Muscle of leg (tissue), 16 donors: Measurements from ENCODE around the gene PATE2. TPM values are rescaled to one million over a fixed set of nuclear protein-coding genes. Genes with fewer than 3 reads are reported as not detected.

Experiments
- DNase-seq: peaks from one replicate; pipeline ENCODE4 v3.0.0; 2013
- H3K27ac ChIP-seq: one replicate; pipeline ENCODE4 v1.5.1; 2013; ENCODE audit warnings: mild to moderate bottlenecking, low read length, control low read depth
- H3K27me3 ChIP-seq: one replicate; pipeline ENCODE4 v1.6.1; 2013; ENCODE audit warnings: low read length; ENCODE audit not compliant: control insufficient read depth, insufficient read depth
- H3K36me3 ChIP-seq: one replicate; pipeline ENCODE4 v1.6.1; 2013; ENCODE audit warnings: low read length; ENCODE audit not compliant: control insufficient read depth, insufficient read depth
- H3K4me1 ChIP-seq: one replicate; pipeline ENCODE4 v1.6.1; 2013; ENCODE audit warnings: low read length; ENCODE audit not compliant: control insufficient read depth, insufficient read depth
- H3K4me3 ChIP-seq: one replicate; pipeline ENCODE4 v1.5.1; 2013; ENCODE audit warnings: low read length, control low read depth
- H3K9me3 ChIP-seq: replicated peaks from 2 replicates; pipeline ENCODE4 v1.6.1; 2013; ENCODE audit warnings: low read depth, low read length; ENCODE audit not compliant: control insufficient read depth
- WGBS: methylation state at CpG from one replicate; pipeline ENCODE4 v1.1.5; 2013; ENCODE audit warnings: missing lambda C conversion rate; ENCODE audit not compliant: insufficient coverage; 5-methylcytosine and 5-hydroxymethylcytosine counted together
- long read RNA-seq, 11 donors: transcript quantifications; one replicate each; lab custom pipeline, GENCODE V29; 2026
- polyA plus RNA-seq, 8 donors: library from polyadenylated mRNA; unstranded; fragments of 120-200 nt; gene quantifications; one replicate each; pipeline versions ENCODE4 v1.2.1 to v1.2.3, GENCODE V29; 2013; ENCODE audit warnings: inconsistent platforms in 1 of 8, low replicate concordance in 1 of 8; ENCODE audit not compliant: insufficient read length in 8 of 8, insufficient read depth in 1 of 8
- total RNA-seq: library from RNA; stranded (reverse); fragments of 120-200 nt; gene quantifications from one replicate; pipeline ENCODE4 v1.2.4, GENCODE V29; 2013

The PATE2 gene
- 0.13 TPM for total RNA-seq
- polyA plus RNA-seq: under 1 TPM in 2 of 8 donors, not detected in 6; 0.07 to 0.17 TPM
- long read RNA-seq, donor 1: 0 reads
- long read RNA-seq, donor 2: 0 reads
- long read RNA-seq, donor 3: 0 reads
- long read RNA-seq, donor 4: 0 reads
- long read RNA-seq, donor 5, partial matches to known transcripts: 0 of 13 reads
- long read RNA-seq, donor 5, other reads (novel, unspliced or antisense): 13 of 13 reads
- long read RNA-seq, donor 6: 0 reads
- long read RNA-seq, donor 7: 0 reads
- long read RNA-seq, donor 8: 0 reads
- long read RNA-seq, donor 9: 0 reads
- long read RNA-seq, donor 10: 0 reads
- long read RNA-seq, donor 11: 0 reads

DNA sequence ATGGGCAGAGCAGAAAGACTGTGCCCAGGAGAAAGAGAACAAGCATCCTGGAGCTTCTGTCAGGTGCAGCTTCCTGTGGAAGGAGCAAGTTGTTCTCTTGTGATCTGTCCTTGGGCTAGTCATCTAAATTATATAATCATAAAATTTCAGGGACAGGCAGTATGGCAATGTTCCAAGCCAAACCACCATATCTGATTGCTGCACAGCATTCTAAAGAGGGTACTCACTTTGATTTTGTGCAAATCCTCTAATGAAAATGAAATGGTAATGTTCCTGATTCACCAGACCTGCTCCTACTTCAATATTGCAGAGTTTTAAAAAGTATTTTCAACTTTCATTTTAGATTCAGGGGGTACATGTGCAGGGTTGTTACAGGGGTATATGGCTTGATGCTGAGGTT is at the start of gene PATE2:
Gene PATE2 (minus strand): TSS at position 101 of the 400 bp plus-strand sequence. CDS start 55 bp downstream, at position 46.
- Histone ChIP-seq H3K4me3 (no peak within 1 kb of the TSS), H3K4me1 (no peaks in the 10 kb centered on the region), H3K27me3 (no peaks in the 10 kb centered on the region), H3K36me3 (no peaks in the 10 kb centered on the region), H3K27ac (no peak within 1 kb of the TSS), H3K9me3 (no peaks in the 10 kb centered on the region)
- no peak for DNase-seq

DNA sequence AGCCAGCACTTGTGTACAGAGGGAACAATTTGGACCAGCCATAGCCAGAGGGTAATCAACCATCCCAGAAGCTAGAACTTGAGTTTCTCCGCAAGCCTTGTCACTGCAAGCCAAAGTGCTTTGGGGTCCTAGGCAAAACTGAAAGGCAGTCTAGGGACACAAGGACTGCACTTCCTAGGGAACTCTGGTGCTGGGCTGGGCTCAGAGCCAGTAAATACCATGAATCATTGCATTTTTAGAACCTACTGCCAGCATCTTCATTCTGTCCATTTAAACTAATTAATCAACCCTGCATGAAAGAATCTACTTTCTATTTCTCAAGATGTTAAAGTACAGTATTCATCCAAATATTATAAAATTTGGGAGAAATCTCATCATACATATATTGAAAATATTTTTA is 29.3 kb upstream of the PATE2 start:
- Histone ChIP-seq H3K4me1 (no peaks in the 10 kb centered on the region), H3K27me3 (no peaks in the 10 kb centered on the region), H3K27ac (no peak overlapping the region), H3K4me3 (no peak overlapping the region), H3K36me3 (no peaks in the 10 kb centered on the region), H3K9me3 (peaks cover 7% of the 10 kb centered on the region)
- WGBS: 100% methylated on average over 1 of the region's 1 CpG
- DNase-seq: no peak

DNA sequence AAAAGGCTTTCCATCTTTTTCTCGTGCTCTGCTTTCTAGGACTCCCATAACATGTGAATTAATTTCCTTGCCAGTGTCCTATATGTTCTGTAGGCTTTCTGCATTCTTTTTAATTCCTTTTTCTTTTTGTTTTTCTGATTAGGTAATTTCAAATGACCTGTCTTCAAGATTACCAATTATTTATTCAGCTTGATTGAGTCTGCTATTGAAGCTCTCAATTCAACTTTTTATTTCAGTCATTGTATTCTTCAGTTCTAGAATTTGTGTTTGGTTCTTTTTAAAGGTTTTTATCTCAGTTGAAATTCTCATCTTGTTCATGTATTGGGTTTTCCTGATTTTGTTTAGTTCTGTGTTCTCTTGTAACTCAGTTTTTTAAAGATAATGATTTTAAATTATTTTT is 23.8 kb upstream of the PATE2 start:
- no peak overlapping the region for H3K4me3 ChIP-seq
- peaks cover 14% of the 10 kb centered on the region for H3K9me3 ChIP-seq

DNA sequence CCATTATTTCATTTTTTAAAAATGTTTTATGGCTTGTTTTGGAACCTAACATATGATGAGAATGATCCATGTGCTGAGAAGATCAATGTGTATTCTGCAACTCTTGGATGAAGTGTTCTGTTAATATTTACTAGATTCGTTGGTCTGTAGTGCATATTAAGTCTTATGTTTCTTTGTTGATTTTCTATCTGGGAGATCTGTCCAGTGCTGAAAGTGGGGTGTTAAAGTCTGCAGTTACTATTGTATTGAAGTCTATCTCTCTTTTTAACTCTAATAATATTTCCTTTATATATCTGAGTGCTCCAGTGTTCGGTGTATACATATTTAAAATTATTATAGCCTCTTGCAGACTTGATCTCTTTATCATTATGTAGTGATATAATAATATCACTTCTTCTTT is 21.2 kb upstream of the PATE2 start:
- Histone ChIP-seq H3K4me3 (no peak overlapping the region), H3K27me3 (no peaks in the 10 kb centered on the region), H3K4me1 (no peaks in the 10 kb centered on the region), H3K27ac (no peak overlapping the region), H3K9me3 (peaks cover 15% of the 10 kb centered on the region), H3K36me3 (no peaks in the 10 kb centered on the region)
- no CpG with 5 or more reads among the region's 2 CpGs for WGBS
- no peak for DNase-seq

More for the DNA sequence above, 23.8 kb upstream of the PATE2 start:
- WGBS: no CpG with 5 or more reads among the region's 1 CpG
- Histone ChIP-seq H3K27ac (no peak overlapping the region), H3K27me3 (no peaks in the 10 kb centered on the region), H3K36me3 (no peaks in the 10 kb centered on the region), H3K4me1 (no peaks in the 10 kb centered on the region)
- DNase-seq: no peak

DNA sequence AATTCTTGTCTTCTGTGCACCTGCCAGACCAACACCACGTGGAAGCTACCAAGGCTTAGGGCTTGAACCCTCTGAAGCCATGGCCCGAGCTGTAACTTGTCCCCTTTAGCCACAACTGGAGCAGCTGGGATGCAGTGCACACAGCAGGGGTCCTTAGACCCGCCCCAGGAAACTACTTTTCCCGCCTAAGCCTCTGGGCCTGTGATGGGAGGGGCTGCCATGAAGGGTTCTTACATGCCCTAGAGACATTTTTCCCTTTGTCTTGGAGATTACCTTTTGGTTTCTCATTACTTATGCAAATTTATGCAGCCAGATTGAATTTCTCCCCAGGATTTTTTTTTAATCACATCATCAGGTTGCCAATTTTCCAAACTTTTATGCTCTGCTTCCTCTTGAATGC is 19.0 kb upstream of the PATE2 start:
- Histone ChIP-seq H3K4me1 (no peaks in the 10 kb centered on the region), H3K27me3 (no peaks in the 10 kb centered on the region), H3K4me3 (no peak overlapping the region), H3K9me3 (peaks cover 9% of the 10 kb centered on the region), H3K36me3 (no peaks in the 10 kb centered on the region), H3K27ac (no peak overlapping the region)
- WGBS: 34% methylated on average over 3 of the region's 4 CpGs
- no peak for DNase-seq

DNA sequence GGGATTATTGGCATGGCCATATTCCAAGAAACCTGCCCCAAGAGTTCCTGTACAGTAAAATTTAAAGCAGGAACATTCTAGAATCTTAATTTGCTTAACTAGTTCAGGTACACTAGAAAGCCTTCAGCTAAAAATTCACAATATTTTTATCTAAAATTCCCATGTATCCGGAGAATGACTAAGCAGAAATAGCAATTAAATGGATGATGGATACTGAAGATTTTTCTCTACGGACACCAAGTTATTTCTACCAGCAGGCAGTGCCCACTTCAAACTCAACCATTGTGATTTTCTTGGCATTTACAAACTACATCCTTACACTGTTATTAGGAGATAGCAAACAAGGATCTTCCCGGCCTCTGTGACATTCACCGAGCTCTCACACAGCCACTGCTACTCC is 12.2 kb upstream of the PATE2 start:
- Histone ChIP-seq H3K4me3 (no peak overlapping the region), H3K36me3 (no peaks in the 10 kb centered on the region), H3K4me1 (no peaks in the 10 kb centered on the region), H3K9me3 (peaks cover 4% of the 10 kb centered on the region), H3K27ac (no peak overlapping the region), H3K27me3 (no peaks in the 10 kb centered on the region)
- 100% methylated on average over 2 of the region's 4 CpGs for WGBS
- DNase-seq: no peak

DNA sequence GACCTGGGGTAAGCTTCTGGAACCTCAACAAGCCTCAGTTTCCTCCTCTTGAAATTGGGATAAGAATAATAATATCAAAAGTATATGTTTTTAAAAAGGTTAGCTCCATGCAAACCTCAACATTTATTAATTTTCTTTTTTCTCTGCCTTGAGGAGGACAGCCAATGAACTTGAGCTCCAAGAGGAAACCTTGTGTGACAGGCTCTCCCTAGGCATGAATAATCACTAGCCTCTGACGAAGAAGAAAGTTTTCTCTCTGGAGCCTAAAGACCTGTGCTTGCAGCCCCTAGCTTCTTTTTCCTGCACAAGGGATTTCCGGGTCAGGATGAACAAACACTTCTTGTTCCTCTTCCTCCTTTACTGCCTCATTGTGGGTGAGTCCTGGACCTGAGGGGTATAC is 9.2 kb upstream of the PATE2 start, which contains the start of gene PATE3:
Gene PATE3 (plus strand): TSS at position 301 of the 400 bp plus-strand sequence. CDS start 25 bp downstream, at position 326.
- WGBS: 50% methylated on average over 1 of the region's 2 CpGs
- no peak for DNase-seq
- no peaks in the 10 kb centered on the region for H3K9me3 ChIP-seq
- H3K4me1 ChIP-seq: no peaks in the 10 kb centered on the region
- H3K27ac ChIP-seq: no peak within 1 kb of the TSS
- no peaks in the 10 kb centered on the region for H3K27me3 ChIP-seq
- no peak within 1 kb of the TSS for H3K4me3 ChIP-seq
- H3K36me3 ChIP-seq: no peaks in the 10 kb centered on the region

DNA sequence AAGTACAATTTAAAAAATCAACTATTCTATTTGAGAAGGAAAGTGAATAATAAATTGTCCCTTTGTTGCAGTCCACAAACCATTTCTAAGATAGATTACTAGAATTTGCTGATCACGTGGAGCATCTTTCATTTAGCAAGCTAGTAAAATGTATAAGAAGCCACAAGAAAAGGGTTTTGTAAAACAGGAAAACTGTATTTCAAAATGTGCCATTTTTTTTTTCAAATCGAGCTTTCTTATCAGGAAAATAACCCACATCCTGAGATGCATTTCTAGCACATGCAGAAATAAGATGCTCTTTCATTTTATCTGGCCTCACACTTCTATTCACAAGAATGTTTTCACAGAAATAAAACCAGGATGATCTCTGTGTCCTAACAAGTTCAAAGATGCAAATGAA is 6.0 kb upstream of the PATE2 start:
- no peak for DNase-seq
- H3K27ac ChIP-seq: no peak overlapping the region
- H3K4me1 ChIP-seq: no peaks in the 10 kb centered on the region
- H3K9me3 ChIP-seq: no peaks in the 10 kb centered on the region
- WGBS: 60% methylated on average over 1 of the region's 2 CpGs
- H3K36me3 ChIP-seq: no peaks in the 10 kb centered on the region
- no peak overlapping the region for H3K4me3 ChIP-seq
- H3K27me3 ChIP-seq: no peaks in the 10 kb centered on the region

DNA sequence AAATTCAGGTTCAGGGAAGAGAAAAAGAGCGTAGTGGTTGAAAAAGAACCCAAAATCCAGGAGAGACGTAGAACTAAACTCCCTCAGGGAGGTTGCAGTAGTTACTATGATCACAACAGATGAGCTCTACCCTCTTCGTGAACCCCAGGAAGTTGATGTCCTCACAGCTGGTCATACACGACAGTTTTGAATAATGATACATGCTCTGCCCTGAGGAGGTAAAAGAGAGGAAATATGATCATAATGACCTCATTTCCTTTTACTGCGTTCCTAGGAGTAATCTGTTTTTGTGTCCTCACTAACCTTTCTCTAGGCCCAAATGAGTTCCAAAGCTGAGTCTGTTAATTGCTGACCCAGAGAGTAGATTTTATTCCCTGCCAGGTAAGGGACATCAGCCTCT is 1.3 kb downstream of the PATE2 start:
- H3K27me3 ChIP-seq: no peaks in the 10 kb centered on the region
- no peaks in the 10 kb centered on the region for H3K36me3 ChIP-seq
- no peak overlapping the region for H3K4me3 ChIP-seq
- H3K27ac ChIP-seq: no peak overlapping the region
- no CpG with 5 or more reads among the region's 5 CpGs for WGBS
- DNase-seq: no peak
- H3K9me3 ChIP-seq: no peaks in the 10 kb centered on the region
- no peaks in the 10 kb centered on the region for H3K4me1 ChIP-seq

DNA sequence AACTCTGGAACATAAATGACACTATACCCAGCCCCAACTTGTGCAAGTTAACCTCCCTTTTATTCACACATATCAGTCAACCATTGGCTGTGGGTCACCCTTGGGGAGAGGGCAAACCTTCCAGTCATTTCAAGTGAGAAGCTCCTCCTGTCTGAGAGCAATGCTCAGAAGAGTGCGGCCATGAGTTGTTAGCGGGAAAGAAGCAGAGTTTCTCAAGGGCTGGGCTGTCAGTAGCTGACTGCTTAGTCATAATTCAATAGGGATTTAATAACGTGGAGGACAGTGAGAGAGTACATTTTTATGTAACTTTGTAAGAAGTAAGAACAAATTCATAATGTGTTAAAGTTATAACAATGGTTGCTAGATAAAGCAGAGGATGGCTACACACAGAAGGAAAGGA is 5.1 kb downstream of the PATE2 start:
- 64% methylated on average over 2 of the region's 3 CpGs for WGBS
- Histone ChIP-seq H3K27me3 (peaks cover 5% of the 10 kb centered on the region), H3K4me3 (no peak overlapping the region), H3K36me3 (no peaks in the 10 kb centered on the region), H3K27ac (no peak overlapping the region), H3K4me1 (no peaks in the 10 kb centered on the region), H3K9me3 (no peaks in the 10 kb centered on the region)
- DNase-seq: no peak
